Measurements from ENCODE around the gene ORAI2. TPM values are rescaled to one million over a fixed set of nuclear protein-coding genes. Genes with fewer than 3 reads are reported as not detected.

The ORAI2 gene
- total RNA-seq, 4 donors from 2014 or later, result 2.7 to 6.8 (median 6.4) TPM

DNA sequence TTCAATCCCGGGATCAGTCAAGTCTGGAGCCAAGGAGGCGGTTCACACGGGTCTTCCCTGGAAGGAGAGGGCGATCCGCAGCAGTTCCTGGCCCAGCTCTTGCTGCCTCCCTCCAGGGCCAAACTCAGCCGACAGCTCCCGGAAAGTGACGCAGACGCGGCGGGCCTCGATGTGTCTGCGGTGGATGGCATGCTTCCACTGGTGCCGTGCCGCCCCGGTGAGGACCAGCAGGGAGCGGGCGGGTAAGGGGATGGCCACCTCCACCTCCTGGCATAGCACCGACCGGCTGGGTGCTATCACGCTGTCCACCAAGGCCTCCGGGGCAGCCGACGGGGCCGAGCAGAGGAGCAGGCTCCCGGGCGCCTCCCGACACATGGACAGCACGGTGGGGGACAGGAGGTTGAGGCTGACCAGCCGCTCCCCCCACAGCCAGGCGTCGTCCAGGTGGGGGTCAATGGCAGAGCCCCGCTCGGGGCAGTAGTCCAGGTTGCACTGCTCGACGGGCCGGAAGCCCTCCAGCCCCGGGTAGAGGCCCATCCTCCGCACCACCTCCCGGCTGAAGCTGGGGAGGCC is 24.1 kb downstream of the ORAI2 start:
- H3K4me3 ChIP-seq (ENCODE audit: low read depth, poor library complexity, severe bottlenecking), result no peak overlapping the region
- no peak for DNase-seq (ENCODE audit: low spot score in 2 of 2)
- 88 to 90% methylated on average over 13 to 24 of the region's 40 CpGs for WGBS, 2 donors
- intact Hi-C loops (cut with DNase I; ENCODE audit: low total_unique reads), result no loop called here
- no peak for TF ChIP-seq POLR2A (IDR thresholded peaks at IDR 0.05)
- no peak for TF ChIP-seq CTCF (IDR thresholded peaks at IDR 0.05)

- intact Hi-C loops (cut with DNase I; ENCODE audit: low total_unique reads), result no loop called here
- 94 to 97% methylated on average over 24 of the region's 24 CpGs for WGBS, 2 donors
- TF ChIP-seq POLR2A (IDR thresholded peaks at IDR 0.05), result no peak
- TF ChIP-seq CTCF (IDR thresholded peaks at IDR 0.05), result no peak
- H3K4me3 ChIP-seq (ENCODE audit: low read depth, poor library complexity, severe bottlenecking), result no peak overlapping the region
- no peak for DNase-seq (ENCODE audit: low spot score in 2 of 2)
Observed at GRCh38 chr7:102459221-102459844, 26.0 kb downstream of the ORAI2 start.

- 87 to 91% methylated on average over 8 of the region's 8 CpGs for WGBS, 2 donors
- TF ChIP-seq CTCF (IDR thresholded peaks at IDR 0.05) (no peak), POLR2A (IDR thresholded peaks at IDR 0.05) (no peak)
- intact Hi-C loops (cut with DNase I; ENCODE audit: low total_unique reads), result no loop called here
- DNase-seq (ENCODE audit: low spot score in 2 of 2), result no peak
- no peak overlapping the region for H3K4me3 ChIP-seq (ENCODE audit: low read depth, poor library complexity, severe bottlenecking)
Observed at GRCh38 chr7:102460467-102460866, 27.1 kb downstream of the ORAI2 start.

DNA sequence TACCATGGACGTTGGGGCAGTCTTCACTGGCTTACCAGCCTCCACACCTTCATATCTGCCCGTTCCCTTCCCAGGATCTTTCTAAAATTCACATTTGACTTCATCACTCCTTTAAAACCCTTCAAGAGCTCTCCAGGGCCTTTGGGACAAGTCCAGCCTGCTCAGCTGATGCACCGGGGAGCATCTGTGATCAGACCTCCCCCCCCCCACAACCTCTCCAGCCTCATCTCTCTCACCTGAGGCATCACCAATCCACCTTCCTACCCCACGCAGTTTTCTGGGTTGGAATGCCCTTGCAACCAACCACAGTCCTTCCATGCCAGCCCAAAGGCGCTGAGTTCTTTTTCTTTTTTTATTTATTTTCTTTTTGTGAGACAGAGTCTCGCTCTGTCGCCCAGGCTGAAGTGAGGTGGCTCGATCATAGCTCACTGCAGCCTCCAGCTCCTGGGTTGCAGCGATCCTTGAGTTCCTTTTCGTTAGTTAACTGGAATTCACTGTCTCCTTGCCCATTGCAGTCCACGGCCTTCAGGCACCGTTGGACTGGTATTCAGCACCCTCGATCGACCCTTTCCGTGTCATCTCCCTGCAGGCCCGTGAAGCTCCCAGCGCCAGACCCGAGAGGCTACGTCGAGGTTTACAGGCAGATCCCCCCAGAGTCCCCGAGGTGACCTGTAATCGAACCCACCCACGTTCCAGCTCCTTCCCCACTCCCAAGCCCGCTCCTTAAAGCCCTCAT is 30.6 kb downstream of the ORAI2 start:
- peak overlapping the region; percentile 98 for H3K4me3 ChIP-seq (ENCODE audit: low read depth, poor library complexity, severe bottlenecking)
- WGBS, 2 donors, result 10 to 11% methylated on average over 24 of the region's 24 CpGs
- DNase-seq (ENCODE audit: low spot score in 2 of 2), result no peak
- TF ChIP-seq POLR2A (IDR thresholded peaks at IDR 0.05), result no peak
- no peak for TF ChIP-seq CTCF (IDR thresholded peaks at IDR 0.05)
- intact Hi-C loops (cut with DNase I; ENCODE audit: low total_unique reads), result no loop called here

GRCh38 chr7:102464577-102465280 is 31.4 kb downstream of the ORAI2 start, which contains the start of the genes ALKBH4 and LRWD1:
Gene ALKBH4, minus strand, starts transcription at chr7:102464863. Its CDS starts 27 bp downstream, at chr7:102464836.
Gene LRWD1, plus strand, starts transcription at chr7:102464984. Its CDS starts 97 bp downstream, at chr7:102465081.
- intact Hi-C loops (cut with DNase I; ENCODE audit: low total_unique reads), result no loop called here
- TF ChIP-seq CTCF (IDR thresholded peaks at IDR 0.05) (no peak), POLR2A (IDR thresholded peaks at IDR 0.05) (no peak)
- DNase-seq (ENCODE audit: low spot score in 2 of 2), result peak; percentile 91 to 98
- WGBS, 2 donors, result 0% methylated on average over 22 to 40 of the region's 81 CpGs
- peak within 1 kb of the TSS; percentile 98 for H3K4me3 ChIP-seq (ENCODE audit: low read depth, poor library complexity, severe bottlenecking)

Data from lower leg skin (tissue), 4 donors.